RPMI7951 (cell line): ENCODE measurements around the gene SELENOP. TPM values are rescaled to one million over a fixed set of nuclear protein-coding genes. Genes with fewer than 3 reads are reported as not detected.

Experiments used
- DNase-seq: peaks from one replicate; pipeline ENCODE4 v3.0.0-alpha.2; 2012; ENCODE audit warnings: low read depth
- total RNA-seq: library from RNA; depleted of rRNA; stranded (reverse); fragments of >200 nt; shearing (Covaris generic); gene quantifications from 2 replicates; pipeline ENCODE4 v1.2.3, GENCODE V29; 2014

Gene SELENOP
- total RNA-seq, 1 experiment from 2014 or later = 0.48 TPM

DNA sequence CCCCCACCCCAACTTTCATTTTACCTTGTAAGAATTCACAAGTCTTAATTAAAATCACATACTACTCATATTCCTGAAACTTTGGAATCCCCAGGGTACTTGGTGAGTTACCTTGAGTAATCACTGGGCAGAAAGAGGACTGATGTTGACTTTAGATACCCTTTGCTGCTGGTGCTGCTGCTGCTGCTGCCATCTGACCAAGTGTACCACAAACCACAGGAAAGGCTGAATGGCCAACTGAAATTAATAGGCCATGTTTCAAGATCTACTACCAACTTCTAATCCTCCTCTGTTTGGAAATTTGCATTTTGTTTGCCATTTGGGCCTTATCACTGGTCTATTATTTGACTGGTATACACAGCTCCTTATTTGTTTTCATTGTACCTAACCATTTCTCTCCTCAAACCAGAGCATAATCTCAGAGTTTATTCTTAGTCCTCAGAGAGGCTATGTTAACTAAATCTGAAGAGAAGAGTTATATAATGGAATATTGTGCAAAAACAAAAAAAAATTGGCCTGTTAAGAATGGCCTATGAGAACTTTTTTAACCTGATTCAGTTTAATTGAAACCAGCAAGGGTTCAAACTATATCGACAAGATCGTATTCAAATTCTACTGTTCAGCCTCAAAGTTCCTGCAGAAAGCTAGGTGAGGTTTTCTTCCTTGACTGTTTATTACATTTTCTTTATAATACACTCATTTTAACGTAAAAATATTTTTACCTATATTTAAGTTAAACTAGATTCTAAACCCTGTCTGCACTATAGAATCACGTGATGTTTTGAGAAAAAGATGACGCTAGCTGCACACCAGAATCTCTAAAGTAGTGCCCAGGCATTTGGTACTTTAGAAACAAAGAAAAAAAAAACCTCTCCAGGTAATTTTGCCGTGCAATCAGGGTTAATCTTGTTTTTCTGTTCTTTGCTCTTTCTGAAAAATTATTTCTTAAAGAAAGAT lies 13.1 kb downstream of the SELENOP start:
- no peak for DNase-seq

DNA sequence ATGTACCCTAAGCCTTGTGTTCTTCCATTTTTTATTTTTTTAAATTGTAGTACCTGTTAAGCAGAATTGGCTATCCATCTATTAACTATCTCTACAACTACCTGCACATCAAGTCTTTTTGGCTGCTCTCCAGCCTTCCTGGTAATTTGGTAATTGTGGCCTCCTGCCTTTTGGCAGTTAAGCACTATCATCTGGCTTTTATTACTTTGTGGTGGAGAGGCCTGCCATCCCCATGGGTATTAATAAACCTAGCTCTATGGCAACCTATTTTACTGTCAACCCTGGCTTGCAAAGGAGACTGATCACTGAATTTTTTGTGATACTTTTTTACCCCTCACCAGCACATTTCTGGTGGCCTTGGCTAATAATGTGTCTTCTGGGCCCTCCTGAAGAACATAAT lies 20.5 kb downstream of the SELENOP start:
- DNase-seq = peak; percentile 47

DNA sequence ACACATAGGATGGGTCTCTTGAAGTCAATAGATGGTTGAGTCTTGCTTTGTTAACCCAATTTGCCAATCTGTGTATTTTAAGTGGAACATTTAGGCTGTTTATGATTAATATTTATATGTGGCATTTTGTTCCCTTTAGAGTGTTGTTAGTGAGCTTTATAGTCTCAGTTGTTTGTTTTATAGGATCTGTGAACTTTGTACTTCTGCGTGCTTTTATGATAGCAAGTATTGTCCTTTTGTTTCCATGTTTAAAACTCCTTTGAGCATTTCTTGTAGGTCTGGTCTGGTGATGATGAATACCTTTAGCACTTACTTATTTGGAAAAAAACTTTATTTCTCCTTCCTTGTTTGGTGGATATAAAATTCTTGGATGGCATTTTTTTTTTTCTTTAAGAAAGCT lies 23.8 kb downstream of the SELENOP start:
- no peak for DNase-seq

DNA sequence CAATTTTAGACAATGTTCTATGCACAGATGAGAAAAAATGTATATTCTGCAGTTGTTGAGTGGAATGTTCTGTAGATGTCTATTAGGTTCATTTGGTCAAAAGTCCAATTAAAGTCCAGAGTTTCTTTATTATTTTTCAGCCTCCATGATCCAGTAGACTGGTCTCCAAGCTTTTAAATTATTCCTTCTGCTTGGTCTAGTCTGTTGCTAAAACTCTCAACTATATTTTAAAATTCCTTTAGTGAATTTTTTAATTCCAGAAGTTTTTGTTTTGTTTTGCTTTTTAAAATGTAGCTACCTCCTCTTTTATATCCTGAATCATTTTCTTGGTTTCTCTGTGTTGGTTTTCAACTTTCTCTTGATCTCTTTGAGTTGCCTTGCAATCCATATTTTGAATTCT lies 24.6 kb downstream of the SELENOP start:
- no peak for DNase-seq

- DNase-seq = no peak
Observed at GRCh38 chr5:42785756-42786155, 25.9 kb downstream of the SELENOP start.

GRCh38 chr5:42784132-42784531 lies 27.6 kb downstream of the SELENOP start:
- no peak for DNase-seq

GRCh38 chr5:42781584-42781983 lies 30.1 kb downstream of the SELENOP start:
- DNase-seq = no peak

- no peak for DNase-seq
Observed at GRCh38 chr5:42779083-42779482, 32.6 kb downstream of the SELENOP start.

GRCh38 chr5:42772265-42772993 lies 39.3 kb downstream of the SELENOP start:
- peak; percentile 50 for DNase-seq

- no peak for DNase-seq
Observed at GRCh38 chr5:42770003-42770402, 41.7 kb downstream of the SELENOP start.

DNA sequence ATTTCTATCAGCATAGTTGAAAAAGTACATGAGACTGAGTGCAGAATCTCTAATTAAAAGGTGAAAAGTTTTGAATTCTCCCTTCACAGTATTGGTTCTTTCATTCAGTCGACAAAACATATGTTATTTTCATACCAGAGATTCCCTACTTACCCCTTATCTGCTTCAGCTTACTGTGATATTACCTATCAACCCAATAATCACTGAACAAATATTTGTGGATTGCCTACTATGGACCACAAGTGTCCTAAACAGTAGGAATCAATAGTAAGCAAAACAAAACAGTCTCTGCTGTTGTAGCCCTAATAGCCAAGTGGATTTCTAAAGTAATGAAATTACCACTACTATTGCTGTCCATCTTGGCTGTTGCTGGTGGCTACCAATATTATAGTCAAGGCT lies 43.6 kb downstream of the SELENOP start:
- no peak for DNase-seq

DNA sequence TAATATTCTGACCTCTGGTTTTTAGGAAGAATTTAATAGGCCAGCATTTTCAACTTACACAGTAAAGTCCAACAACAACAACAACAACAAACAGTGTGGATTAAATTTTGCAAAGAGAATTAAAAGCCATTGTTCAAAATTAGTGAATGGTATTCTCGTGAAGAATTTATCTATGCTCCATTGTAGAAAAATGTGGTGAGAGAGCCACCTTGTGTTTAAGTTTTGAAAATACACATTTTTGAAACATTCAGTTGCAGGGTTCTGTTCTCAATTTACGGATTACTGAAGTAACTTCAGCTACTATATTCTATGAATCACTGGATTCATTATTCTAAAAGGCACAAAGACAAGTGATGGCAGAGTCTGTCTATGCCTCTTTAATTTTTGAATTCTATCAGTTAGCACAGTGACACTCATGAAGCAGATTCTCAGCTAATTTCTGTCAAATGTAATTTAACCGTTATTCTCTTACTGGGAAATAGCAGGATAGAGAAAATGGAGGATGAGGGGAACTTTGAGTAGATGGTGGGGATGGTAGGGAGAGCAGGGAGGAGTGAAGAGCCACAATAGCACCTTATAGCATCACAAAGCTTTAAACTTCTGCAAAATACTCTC lies 44.1 kb downstream of the SELENOP start:
- peak; percentile 42 for DNase-seq

- DNase-seq = no peak
Observed at GRCh38 chr5:42761791-42762190, 49.9 kb downstream of the SELENOP start.

GRCh38 chr5:42760426-42760825 lies 51.3 kb downstream of the SELENOP start:
- DNase-seq = no peak

- peak; percentile 72 for DNase-seq
Observed at GRCh38 chr5:42759456-42759855, 52.2 kb downstream of the SELENOP start.

GRCh38 chr5:42756606-42757601 lies 54.8 kb downstream of the SELENOP start, which contains the start of gene CCDC152:
TSS of gene CCDC152 (plus strand) at chr5:42756818. CDS start at chr5:42759122, 2,304 bp downstream.
- DNase-seq = peak; percentile 79

- no peak for DNase-seq
Observed at GRCh38 chr5:42753099-42753498, 58.6 kb downstream of the SELENOP start.

- no peak for DNase-seq
Observed at GRCh38 chr5:42751044-42751443, 60.6 kb downstream of the SELENOP start.

DNA sequence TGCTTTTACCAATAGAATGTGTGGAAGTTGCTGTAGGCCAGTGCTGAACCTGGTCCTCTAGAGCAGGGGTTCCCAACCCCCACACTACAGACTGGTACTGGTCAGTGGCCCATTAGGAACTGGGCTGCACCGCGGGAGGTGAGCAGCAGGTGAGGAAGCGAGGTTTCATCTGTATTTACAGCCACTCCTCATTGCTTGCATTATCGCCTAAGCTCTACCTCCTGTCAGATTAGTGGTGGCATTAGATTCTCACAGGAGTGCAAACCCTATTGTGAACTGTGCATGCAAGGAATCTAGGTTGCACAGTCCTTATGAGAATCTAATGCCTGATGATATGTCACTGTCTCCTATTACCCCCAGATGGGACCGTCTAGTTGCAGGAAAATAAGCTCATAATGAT lies 61.2 kb downstream of the SELENOP start:
- DNase-seq = no peak
